NCI-H748 (cell line): ENCODE data around the gene FMO3.

Source experiments
- DNase-seq: peaks from one replicate; lab custom pipeline; 2025; ENCODE audit not compliant: unreplicated experiment; lab: John Stamatoyannopoulos, UW

The FMO3 gene

DNA sequence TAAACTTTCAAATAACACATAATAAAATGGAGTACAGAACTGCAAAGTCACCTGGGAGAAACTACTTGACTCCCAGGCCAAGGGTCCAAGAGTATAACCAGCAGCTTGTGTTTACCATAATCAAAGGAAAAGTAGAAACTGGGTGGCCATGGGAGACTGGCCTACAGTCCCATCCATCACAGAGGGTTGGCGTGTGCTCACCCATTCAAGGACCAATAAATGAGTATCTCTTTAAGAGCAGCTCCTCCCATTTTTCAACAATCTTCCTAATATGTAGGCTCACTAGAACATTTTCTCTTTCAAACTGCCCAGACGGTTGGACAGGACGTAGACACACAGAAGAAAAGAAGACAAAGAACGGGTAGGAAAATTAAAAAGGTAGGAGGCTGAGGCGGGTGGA, at the start of gene FMO3:
Gene FMO3 (plus strand): TSS at position 302 of the 400 bp plus-strand sequence. CDS start 1,754 bp downstream, outside the sequence.
- DNase-seq, result no peak

DNA sequence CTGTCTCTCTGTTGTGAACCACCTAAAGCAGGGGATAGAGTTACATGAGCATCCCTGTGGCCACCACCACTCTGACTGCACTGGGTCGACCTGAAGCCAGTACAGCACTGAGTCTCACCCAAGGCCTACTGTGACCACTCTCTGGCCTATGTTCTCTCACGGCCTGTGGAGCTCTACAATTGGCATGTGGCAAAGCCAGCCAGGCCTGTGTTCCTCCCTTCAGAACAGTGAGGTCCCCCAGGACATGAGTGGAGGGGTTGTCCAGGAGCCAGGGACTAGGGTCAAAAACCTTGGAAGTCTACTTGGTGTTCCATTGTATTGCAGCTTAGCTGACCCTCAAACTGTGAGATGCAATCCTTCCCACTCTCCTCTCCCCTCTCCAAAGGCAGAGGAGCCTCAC, 42.7 kb upstream of the FMO3 start:
- no peak for DNase-seq

DNA sequence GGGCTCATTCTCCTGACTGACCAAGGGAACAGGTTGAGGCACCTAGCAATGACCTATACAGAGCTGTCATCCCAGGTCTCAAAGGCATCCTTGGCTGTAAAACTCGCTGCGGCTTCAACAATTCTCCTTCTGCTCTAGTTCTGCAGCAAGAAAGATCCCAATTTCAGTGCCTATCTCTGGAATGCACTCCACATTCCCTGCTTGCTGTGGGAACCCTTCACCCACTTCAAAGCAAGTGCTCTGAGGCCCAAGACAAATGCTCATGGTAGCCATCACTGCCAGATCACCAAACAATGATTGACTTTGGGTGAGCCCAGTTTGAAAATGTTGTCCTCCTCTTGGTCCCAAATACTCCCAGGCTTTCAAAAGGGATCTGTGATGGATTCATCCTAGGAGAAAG, 37.7 kb upstream of the FMO3 start:
- no peak for DNase-seq

- DNase-seq, result no peak
These were observed 34.6 kb upstream of the FMO3 start for GRCh38 chr1:171055966-171056643.

- DNase-seq, result no peak
These were observed 29.1 kb upstream of the FMO3 start for GRCh38 chr1:171061425-171062143.

- DNase-seq, result no peak
These were observed 27.8 kb upstream of the FMO3 start for GRCh38 chr1:171062902-171063301.

- DNase-seq, result no peak
These were observed 15.7 kb upstream of the FMO3 start for GRCh38 chr1:171075041-171075440.

GRCh38 chr1:171081314-171081753, 9.4 kb upstream of the FMO3 start:
- DNase-seq, result peak; percentile 8

GRCh38 chr1:171081763-171082201, 8.9 kb upstream of the FMO3 start:
- DNase-seq, result no peak

- no peak for DNase-seq
These were observed 8.1 kb upstream of the FMO3 start for GRCh38 chr1:171082606-171083005.

DNA sequence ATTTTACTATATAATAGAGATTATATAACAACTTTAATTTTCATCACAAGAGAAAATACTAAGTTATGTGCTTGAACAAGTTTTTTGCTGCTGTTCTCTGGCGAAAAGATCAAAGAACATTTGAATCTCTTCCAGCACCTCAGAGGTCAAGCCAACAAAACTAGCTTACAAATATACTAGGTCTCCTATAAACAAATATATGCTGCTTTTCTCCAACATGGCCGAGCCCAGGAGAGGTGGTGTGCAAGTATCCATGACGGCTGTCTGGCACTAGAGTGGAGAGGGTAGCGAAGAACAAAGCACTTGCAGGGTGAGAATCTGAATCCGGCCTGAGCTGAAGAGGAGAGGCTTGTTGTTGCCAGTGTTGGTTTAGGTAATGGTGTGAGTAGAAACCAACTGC, 7.5 kb upstream of the FMO3 start:
- DNase-seq, result no peak

GRCh38 chr1:171084091-171084490, 6.6 kb upstream of the FMO3 start:
- DNase-seq, result no peak

DNA sequence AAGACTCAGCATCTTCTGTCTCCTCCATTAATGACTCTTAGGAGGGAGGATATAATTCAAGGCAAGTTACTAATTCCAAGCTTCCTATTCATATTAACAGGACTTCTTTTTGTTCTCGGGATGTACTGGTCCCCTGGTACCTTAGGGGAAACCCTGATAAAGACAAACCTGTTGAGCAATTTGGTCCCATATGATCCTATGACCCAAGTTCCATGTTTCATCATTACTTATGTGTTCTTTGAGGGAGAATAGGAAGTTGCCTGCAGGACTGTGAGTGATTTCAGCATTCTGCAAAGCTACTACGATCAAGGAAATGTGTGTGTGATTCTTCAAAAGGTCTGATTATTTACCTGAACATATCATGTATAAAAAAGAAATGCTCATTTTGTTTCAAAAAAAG, 5.8 kb upstream of the FMO3 start:
- no peak for DNase-seq

DNA sequence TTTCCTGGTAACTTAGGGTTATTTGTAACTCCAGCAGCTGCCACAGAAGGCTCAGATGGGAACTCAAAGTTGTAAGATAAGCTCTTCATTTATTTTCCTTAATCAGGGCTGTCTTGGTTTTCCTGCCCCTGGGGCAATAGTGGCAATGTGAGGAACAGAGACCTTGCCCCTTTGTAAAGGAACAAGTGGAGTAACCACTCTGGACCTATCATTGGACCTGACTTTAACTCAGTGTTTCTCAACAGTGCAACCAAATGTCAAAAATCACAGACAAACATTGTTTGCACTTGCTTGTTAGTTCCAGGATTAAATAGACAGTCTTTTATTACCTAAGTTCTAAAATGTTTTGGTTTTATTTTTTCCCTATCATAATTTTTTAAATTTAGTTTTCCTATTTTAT, 2.8 kb upstream of the FMO3 start:
- DNase-seq, result no peak

DNA sequence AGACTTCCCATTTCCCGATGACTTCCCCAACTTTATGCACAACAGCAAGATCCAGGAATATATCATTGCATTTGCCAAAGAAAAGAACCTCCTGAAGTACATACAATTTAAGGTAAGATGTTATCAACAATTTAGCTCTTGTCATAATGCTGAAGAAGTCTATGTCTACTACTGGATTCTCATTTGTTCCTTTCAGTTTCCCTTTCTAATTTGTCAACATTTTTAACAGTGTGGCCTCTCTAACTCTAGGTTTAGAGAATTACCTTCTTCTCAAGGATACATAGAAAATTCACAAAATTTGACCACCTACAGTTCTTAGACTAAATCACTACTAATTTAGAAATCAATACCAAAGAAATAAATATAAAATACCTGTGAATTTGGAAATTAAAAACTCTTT, 13.2 kb downstream of the FMO3 start:
- no peak for DNase-seq

GRCh38 chr1:171107262-171107940, 16.7 kb downstream of the FMO3 start:
- DNase-seq, result no peak

GRCh38 chr1:171107969-171108368, 17.3 kb downstream of the FMO3 start:
- DNase-seq, result no peak

GRCh38 chr1:171109966-171110365, 19.3 kb downstream of the FMO3 start:
- no peak for DNase-seq

GRCh38 chr1:171110621-171111326, 20.1 kb downstream of the FMO3 start:
- DNase-seq, result peak; percentile 28

DNA sequence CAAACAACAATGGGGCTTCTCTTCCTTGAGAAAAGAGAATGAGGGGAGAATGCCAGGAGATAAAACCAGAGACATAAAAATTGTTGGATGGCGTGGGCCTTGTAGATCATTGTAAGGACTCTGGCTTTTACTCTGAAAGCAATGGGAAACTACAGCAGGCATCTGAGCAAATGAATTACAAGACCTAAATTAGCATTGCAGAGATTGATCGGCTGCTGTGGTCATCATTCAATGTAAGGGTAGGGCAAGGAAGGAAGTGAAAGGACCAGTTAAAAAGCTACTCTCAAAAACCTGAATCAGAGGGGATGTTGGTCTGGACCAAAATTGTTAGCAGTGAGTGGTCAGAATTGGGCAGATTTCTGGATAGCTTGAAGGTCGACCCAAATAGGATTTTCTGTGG, 21.4 kb downstream of the FMO3 start:
- no peak for DNase-seq

- DNase-seq, result no peak
These were observed 22.7 kb downstream of the FMO3 start for GRCh38 chr1:171113382-171113781.
